ENCODE measurements around the gene PLPP1. TPM values are rescaled to one million over a fixed set of nuclear protein-coding genes. Genes with fewer than 3 reads are reported as not detected.

Gene PLPP1
- total and polyA plus RNA-seq, 2 experiments from 2014 or later, result 39.1 to 97.1 TPM

GRCh38 chr5:55551904-55552303, 17.1 kb upstream of the PLPP1 start:
- peaks cover 14% of the 10 kb centered on the region for H3K4me1 Mint-ChIP-seq
- no peak overlapping the region for H3K4me3 Mint-ChIP-seq
- Histone ChIP-seq H3K4me1 (ENCODE audit: insufficient read depth) (peaks cover 20% of the 10 kb centered on the region), H3K4me2 (no peak overlapping the region), H3K36me3 (ENCODE audit: insufficient read depth) (no peaks in the 10 kb centered on the region), H2AFZ (no peak overlapping the region), H3F3A (replicated peaks; ENCODE audit: low read depth) (no peaks in the 10 kb centered on the region), H3K4me3 (no peak overlapping the region), H3K27ac (ENCODE audit: low read depth) (no peak overlapping the region), H3K9me2 (ENCODE audit: insufficient read depth) (peaks cover 5% of the 10 kb centered on the region; the same call in 1 of the 2 replicates), H3K79me2 (replicated peaks; ENCODE audit: insufficient read depth) (no peaks in the 10 kb centered on the region), H3K27me3 (ENCODE audit: insufficient read depth) (no peaks in the 10 kb centered on the region), H4K20me1 (replicated peaks; ENCODE audit: insufficient read depth) (no peaks in the 10 kb centered on the region)
- ATAC-seq (no peak), DNase-seq (ENCODE audit: low spot score) (no peak)
- H3K27me3 Mint-ChIP-seq (ENCODE audit: insufficient read depth, low read depth, poor library complexity), result no peaks in the 10 kb centered on the region
- no peak overlapping the region for H3K27ac Mint-ChIP-seq
- H3K36me3 Mint-ChIP-seq (ENCODE audit: low read depth), result no peaks in the 10 kb centered on the region
- H3K9me3 Mint-ChIP-seq, result no peaks in the 10 kb centered on the region
- no peak for TF ChIP-seq CREB1 (CRISPR knock-in tag; IDR thresholded peaks at IDR 0.05; ENCODE audit: low read depth)
- no peak for TF ChIP-seq NANOG (IDR thresholded peaks at IDR 0.05; ENCODE audit: borderline replicate concordance)
- no peak for TF ChIP-seq CTCF (conservative IDR thresholded peaks at IDR 0.05; ENCODE audit: low read depth in 2 of 2)
- TF ChIP-seq JUNB (IDR thresholded peaks at IDR 0.05; ENCODE audit: unreplicated experiment), result no peak
- no peak for TF ChIP-seq EZH2 (IDR thresholded peaks at IDR 0.05; ENCODE audit: low read depth, unreplicated experiment)
- no peak for TF ChIP-seq ZNF462 (CRISPR knock-in tag; IDR thresholded peaks at IDR 0.05)
- no peak for TF ChIP-seq POLR2AphosphoS5 (IDR thresholded peaks at IDR 0.05; ENCODE audit: low read depth)
- no peak for TF ChIP-seq EZH2phosphoT487 (IDR thresholded peaks at IDR 0.05; ENCODE audit: unreplicated experiment)
- TF ChIP-seq ETS1 (IDR thresholded peaks at IDR 0.05), result no peak
- TF ChIP-seq REST (IDR thresholded peaks at IDR 0.05; ENCODE audit: unreplicated experiment), result no peak
- TF ChIP-seq ZNF331 (CRISPR knock-in tag; IDR thresholded peaks at IDR 0.05; ENCODE audit: low read depth), result no peak
- TF ChIP-seq ZNF114 (CRISPR knock-in tag; IDR thresholded peaks at IDR 0.05), result no peak
- TF ChIP-seq STAT1 (IDR thresholded peaks at IDR 0.05; ENCODE audit: unreplicated experiment), result no peak
